HepG2 (cell line): ENCODE results near the gene BCL2L1. TPM values are rescaled to one million over a fixed set of nuclear protein-coding genes. Genes with fewer than 3 reads are reported as not detected.

ENCODE experiments used
- GMEB2 ChIP-seq: IDR thresholded peaks from 2 replicates; pipeline ENCODE4 v1.6.1; 2016; ENCODE audit warnings: missing biosample characterization, missing genetic modification reagents, low read depth
- HMGXB3 ChIP-seq: sonication (generic); formaldehyde crosslinking; IDR thresholded peaks from 2 replicates; pipeline ENCODE4 v1.4.0; 2020; ENCODE audit warnings: missing genetic modification reagents, borderline replicate concordance
- HNF1A ChIP-seq, 2 experiments: sonication (generic) in 1 of 2; formaldehyde crosslinking in 1 of 2; IDR thresholded peaks; 2 replicates each; pipeline versions ENCODE4 v1.4.0 to v1.6.1; 2016 to 2020; ENCODE audit warnings: borderline replicate concordance in 1 of 2, low read depth in 1 of 2, mild to moderate bottlenecking in 1 of 2, missing genetic modification reagents in 1 of 2
- PHF20 ChIP-seq: sonication (generic); formaldehyde crosslinking; IDR thresholded peaks from 2 replicates; pipeline ENCODE4 v1.5.0; 2020; ENCODE audit warnings: mild to moderate bottlenecking, missing genetic modification reagents
- SIX4 ChIP-seq: sonication (generic); formaldehyde crosslinking; IDR thresholded peaks from 2 replicates; pipeline ENCODE4 v1.4.0; 2020; ENCODE audit warnings: missing genetic modification reagents
- YEATS2 ChIP-seq: sonication (generic); formaldehyde crosslinking; IDR thresholded peaks from 2 replicates; pipeline ENCODE4 v1.4.0; 2020; ENCODE audit warnings: missing genetic modification reagents, borderline replicate concordance
- ZNF205 ChIP-seq: IDR thresholded peaks from 2 replicates; pipeline ENCODE4 v1.6.1; 2018; ENCODE audit warnings: missing biosample characterization, missing genetic modification reagents
- ZNF383 ChIP-seq: sonication (generic); formaldehyde crosslinking; IDR thresholded peaks from 2 replicates; pipeline ENCODE4 v1.4.0; 2020; ENCODE audit warnings: missing genetic modification reagents, mild to moderate bottlenecking, borderline replicate concordance
- ZNF691 ChIP-seq: sonication (generic); formaldehyde crosslinking; IDR thresholded peaks from 2 replicates; pipeline ENCODE4 v1.4.0; 2020; ENCODE audit warnings: missing genetic modification reagents, low read depth, mild to moderate bottlenecking, borderline replicate concordance
- polyA plus RNA-seq, 8 experiments: library from polyadenylated mRNA; depleted of rRNA in 3 of 8; stranded (reverse) in 7 of 8; unstranded in 1 of 8; fragments of >200 nt; fragmentation: Illumina TruSeq in 4 of 8; extraction: Trizol in 4 of 8; gene quantifications; 2 replicates each; pipeline versions ENCODE4 v1.2.1 to v1.2.3, GENCODE V29; 2011 to 2016; ENCODE audit warnings: low read depth in 4 of 8, missing spikeins in 1 of 8, mixed read lengths in 1 of 8; ENCODE audit not compliant: insufficient read depth in 1 of 8
- total RNA-seq, 5 experiments: library from RNA; depleted of rRNA; stranded (reverse); fragments of >200 nt; fragmentation: Illumina TruSeq; extraction: Trizol; gene quantifications; 2 replicates each; pipeline ENCODE4 v1.2.3, GENCODE V29; 2016; ENCODE audit warnings: low read depth in 1 of 5

The BCL2L1 gene
- total and polyA plus RNA-seq, 2 of the 13 experiments (the other 11 are each of a cell fraction or from before 2014, with no cell fraction given): 164 to 258 TPM

- peak; percentile 37; the same call in 1 of the 2 replicates for TF ChIP-seq ZNF691 (CRISPR knock-in tag)
- no peak for TF ChIP-seq GMEB2 (CRISPR knock-in tag)
- TF ChIP-seq ZNF205 (CRISPR knock-in tag): peak; percentile 82; the same call in 1 of the 2 replicates
- peak; percentile 94 for TF ChIP-seq HMGXB3
- peak; percentile 91; the same call in 1 of the 2 replicates for TF ChIP-seq YEATS2 (CRISPR knock-in tag)
- peak; percentile 93 for TF ChIP-seq HNF1A (IDR thresholded peaks at IDR 0.05; ENCODE audit: low read depth)
- peak; percentile 99 for TF ChIP-seq HNF1A (CRISPR knock-in tag; IDR thresholded peaks at IDR 0.05; ENCODE audit: borderline replicate concordance)
- TF ChIP-seq PHF20: no peak
- no peak for TF ChIP-seq ZNF383
- TF ChIP-seq SIX4: peak; percentile 95
These were observed 15.9 kb downstream of the BCL2L1 start (continued) for GRCh38 chr20:31706607-31707257.
